H9 (cell line): Measurements from ENCODE around the gene APOH. TPM values are rescaled to one million over a fixed set of nuclear protein-coding genes. Genes with fewer than 3 reads are reported as not detected.

Source experiments
- DNase-seq: peaks from one replicate; pipeline ENCODE4 v3.0.0-alpha.2; 2017
- H2AFZ ChIP-seq: one replicate; pipeline ENCODE4 v1.6.1; 2013; ENCODE audit warnings: mild to moderate bottlenecking, low read length, control low read depth, moderate library complexity
- H2AK5ac ChIP-seq: 2 replicates; pipeline ENCODE4 v1.6.1; 2013; ENCODE audit warnings: low read length, control low read depth, mixed read lengths; ENCODE audit not compliant: insufficient read length
- H2BK120ac ChIP-seq: one replicate; pipeline ENCODE4 v1.6.1; 2013; ENCODE audit warnings: low read depth, mild to moderate bottlenecking, low read length, control low read depth, inconsistent platforms; ENCODE audit not compliant: poor library complexity, severe bottlenecking
- H2BK12ac ChIP-seq: 2 replicates; pipeline ENCODE4 v1.6.1; 2013; ENCODE audit warnings: low read length, control low read depth, mixed read lengths, low read depth; ENCODE audit not compliant: insufficient read length
- H2BK15ac ChIP-seq: 2 replicates; pipeline ENCODE4 v1.6.1; 2013; ENCODE audit warnings: low read depth, low read length, control low read depth
- H2BK20ac ChIP-seq: one replicate; pipeline ENCODE4 v1.6.1; 2013; ENCODE audit warnings: low read depth, mild to moderate bottlenecking, low read length, control low read depth, inconsistent platforms; ENCODE audit not compliant: poor library complexity, severe bottlenecking
- H2BK5ac ChIP-seq: 2 replicates; pipeline ENCODE4 v1.6.1; 2013; ENCODE audit warnings: low read length, control low read depth, mixed read lengths; ENCODE audit not compliant: insufficient read length
- H3K14ac ChIP-seq: 2 replicates; pipeline ENCODE4 v1.6.1; 2013; ENCODE audit warnings: low read length, control low read depth; ENCODE audit not compliant: insufficient read depth
- H3K18ac ChIP-seq: 2 replicates; pipeline ENCODE4 v1.6.1; 2013; ENCODE audit warnings: low read depth, mild to moderate bottlenecking, mixed read lengths, low read length, control low read depth; ENCODE audit not compliant: insufficient read length
- H3K23ac ChIP-seq: 2 replicates; pipeline ENCODE4 v1.6.1; 2013; ENCODE audit warnings: low read length, control low read depth, mixed read lengths, low read depth; ENCODE audit not compliant: insufficient read length
- H3K23me2 ChIP-seq: 2 replicates; pipeline ENCODE4 v1.6.1; 2013; ENCODE audit warnings: low read depth, mild to moderate bottlenecking, mixed read lengths, low read length, control low read depth; ENCODE audit not compliant: insufficient read length, poor library complexity, severe bottlenecking
- H3K27ac ChIP-seq: 2 replicates; pipeline ENCODE4 v1.5.1; 2013; ENCODE audit warnings: low read length, control low read depth, mixed read lengths, low read depth; ENCODE audit not compliant: insufficient read length
- H3K27me3 ChIP-seq: 2 replicates; pipeline ENCODE4 v1.6.1; 2013; ENCODE audit warnings: low read length, control low read depth, inconsistent platforms; ENCODE audit not compliant: insufficient read depth
- H3K4ac ChIP-seq: 2 replicates; pipeline ENCODE4 v1.6.1; 2013; ENCODE audit warnings: low read depth, mild to moderate bottlenecking, control low read depth, inconsistent platforms, low read length, moderate library complexity
- H3K4me1 ChIP-seq: 2 replicates; pipeline ENCODE4 v1.6.1; 2013; ENCODE audit warnings: low read length, control low read depth, inconsistent platforms; ENCODE audit not compliant: insufficient read depth
- H3K4me2 ChIP-seq: 2 replicates; pipeline ENCODE4 v1.6.1; 2013; ENCODE audit warnings: low read length, control low read depth, mixed read lengths; ENCODE audit not compliant: insufficient read length, insufficient read depth
- H3K56ac ChIP-seq: 2 replicates; pipeline ENCODE4 v1.6.1; 2013; ENCODE audit warnings: low read depth, mild to moderate bottlenecking, mixed read lengths, low read length, control low read depth; ENCODE audit not compliant: insufficient read length
- H3K79me1 ChIP-seq: 2 replicates; pipeline ENCODE4 v1.6.1; 2013; ENCODE audit warnings: low read depth, mild to moderate bottlenecking, moderate library complexity, low read length, control low read depth, inconsistent platforms; ENCODE audit not compliant: insufficient read depth, poor library complexity, severe bottlenecking
- H3K79me2 ChIP-seq: 2 replicates; pipeline ENCODE4 v1.6.1; 2013; ENCODE audit warnings: low read length, control low read depth, inconsistent platforms; ENCODE audit not compliant: insufficient read depth
- H3K9ac ChIP-seq: 2 replicates; pipeline ENCODE4 v1.6.1; 2013; ENCODE audit warnings: low read length, control low read depth, mixed read lengths; ENCODE audit not compliant: insufficient read length; ENCODE audit errors: extremely low read depth
- H3K9me3 ChIP-seq: one replicate; pipeline ENCODE4 v1.6.1; 2013; ENCODE audit warnings: low read depth, low read length, inconsistent platforms; ENCODE audit not compliant: control insufficient read depth
- H3T11ph ChIP-seq: one replicate; pipeline ENCODE4 v1.6.1; 2013; ENCODE audit warnings: mild to moderate bottlenecking, low read length, control low read depth, inconsistent platforms
- H4K20me1 ChIP-seq: one replicate; pipeline ENCODE4 v1.6.1; 2013; ENCODE audit not compliant: control insufficient read depth, insufficient read length, insufficient read depth
- H4K5ac ChIP-seq: 2 replicates; pipeline ENCODE4 v1.6.1; 2013; ENCODE audit warnings: low read depth, mild to moderate bottlenecking, mixed read lengths, low read length, control low read depth; ENCODE audit not compliant: insufficient read length
- H4K8ac ChIP-seq: replicated peaks from 2 replicates; pipeline ENCODE4 v1.6.1; 2013; ENCODE audit warnings: low read length, control low read depth, mixed read lengths, low read depth; ENCODE audit not compliant: insufficient read length
- H4K91ac ChIP-seq: 2 replicates; pipeline ENCODE4 v1.6.1; 2013; ENCODE audit warnings: low read depth, mild to moderate bottlenecking, moderate library complexity, mixed read lengths, low read length, control low read depth; ENCODE audit not compliant: insufficient read length
- H3K27ac Mint-ChIP-seq, 3 experiments: 2 replicates in 2 of 3; 3 replicates in 1 of 3; pipeline ENCODE4 v1.8.0; 2020 to 2021; ENCODE audit warnings: mixed read lengths in 3 of 3, mild to moderate bottlenecking in 1 of 3, moderate library complexity in 1 of 3
- H3K27me3 Mint-ChIP-seq: 2 replicates; pipeline ENCODE4 v1.8.0; 2021; ENCODE audit warnings: low read depth, mild to moderate bottlenecking, moderate library complexity, mixed read lengths
- H3K36me3 Mint-ChIP-seq, 3 experiments: 2 replicates in 2 of 3; 3 replicates in 1 of 3; pipeline ENCODE4 v1.8.0; 2020 to 2021; ENCODE audit warnings: low read depth in 3 of 3, mixed read lengths in 3 of 3; ENCODE audit not compliant: insufficient read depth in 1 of 3
- H3K4me1 Mint-ChIP-seq, 2 experiments: 2 replicates each; pipeline ENCODE4 v1.8.0; 2020; ENCODE audit warnings: mixed read lengths in 2 of 2
- H3K4me3 Mint-ChIP-seq, 2 experiments: 2 replicates in 1 of 2; 3 replicates in 1 of 2; pipeline ENCODE4 v1.8.0; 2020 to 2021; ENCODE audit warnings: mild to moderate bottlenecking in 2 of 2, mixed read lengths in 2 of 2, moderate library complexity in 1 of 2
- H3K9me3 Mint-ChIP-seq, 2 experiments: 2 replicates in 1 of 2; 3 replicates in 1 of 2; pipeline ENCODE4 v1.8.0; 2020; ENCODE audit warnings: mild to moderate bottlenecking in 2 of 2, mixed read lengths in 2 of 2, moderate library complexity in 1 of 2
- CTCF ChIP-seq: fragments of 200-600 bp; sonication (generic); conservative IDR thresholded peaks from 3 replicates; pipeline ENCODE4 v1.8.0; 2021; ENCODE audit warnings: antibody characterized with exemption, mild to moderate bottlenecking
- WGBS: extraction: QIAGEN DNeasy Blood & Tissue Kit; methylation state at CpG from one replicate; pipeline ENCODE4 v1.1.7; 2013; ENCODE audit warnings: missing lambda C conversion rate, low lambda C conversion rate, mixed read lengths; ENCODE audit not compliant: insufficient read length; ENCODE audit errors: extremely low coverage; 5-methylcytosine and 5-hydroxymethylcytosine counted together
- total RNA-seq: library from RNA; stranded (reverse); gene quantifications from 2 replicates; pipeline ENCODE4 v1.2.1, GENCODE V29; 2021

The APOH gene
- total RNA-seq, 1 experiment from 2014 or later, result not detected

- Histone ChIP-seq H4K20me1 (no peaks in the 10 kb centered on the region), H3K79me1 (no peaks in the 10 kb centered on the region), H3K4me2 (no peak overlapping the region), H4K5ac (no peak overlapping the region), H3K56ac (no peak overlapping the region), H2BK20ac (no peak overlapping the region), H2BK120ac (no peak overlapping the region), H2BK12ac (no peak overlapping the region), H3K14ac (no peak overlapping the region), H3K4ac (no peak overlapping the region), H2BK15ac (no peak overlapping the region), H3K27me3 (no peaks in the 10 kb centered on the region), H3K4me1 (no peaks in the 10 kb centered on the region), H3K27ac (no peak overlapping the region), H3K18ac (no peak overlapping the region), H3K9ac (no peak overlapping the region), H2BK5ac (no peak overlapping the region), H4K8ac (no peak overlapping the region), H3K23me2 (no peaks in the 10 kb centered on the region), H4K91ac (no peak overlapping the region), H2AFZ (no peak overlapping the region), H3K79me2 (no peaks in the 10 kb centered on the region), H3K23ac (no peak overlapping the region), H3T11ph (no peak overlapping the region), H3K9me3 (no peaks in the 10 kb centered on the region), H2AK5ac (no peak overlapping the region)
- Mint-ChIP-seq H3K36me3 (no peaks in the 10 kb centered on the region), H3K27ac (no peak overlapping the region), H3K4me3 (no peak overlapping the region), H3K27me3 (no peaks in the 10 kb centered on the region), H3K9me3 (no peaks in the 10 kb centered on the region), H3K4me1 (no peaks in the 10 kb centered on the region)
- no CpG with 5 or more reads among the region's 4 CpGs for WGBS
- no peak for DNase-seq
- no peak for TF ChIP-seq CTCF
Measured at GRCh38 chr17:66230922-66231591, 1.8 kb upstream of the APOH start.
